HG02970 (cell line): ENCODE measurements around the gene CGNL1.

Experiments
- ATAC-seq: cut with Tn5 transposase; IDR thresholded peaks from one replicate; pipeline ENCODE4 v1.9.1; 2021; ENCODE audit warnings: mild to moderate bottlenecking, moderate library complexity, moderate number of reproducible peaks; ENCODE audit not compliant: unreplicated experiment, low FRiP score

The CGNL1 gene

GRCh38 chr15:57375827-57376695 lies at the start of gene CGNL1:
CGNL1 (plus strand) TSS chr15:57376505; CDS start chr15:57438000, 61,495 bp downstream.
- no peak for ATAC-seq

- ATAC-seq, result no peak
Measured at GRCh38 chr15:57327985-57328471, 48.3 kb upstream of the CGNL1 start.

DNA sequence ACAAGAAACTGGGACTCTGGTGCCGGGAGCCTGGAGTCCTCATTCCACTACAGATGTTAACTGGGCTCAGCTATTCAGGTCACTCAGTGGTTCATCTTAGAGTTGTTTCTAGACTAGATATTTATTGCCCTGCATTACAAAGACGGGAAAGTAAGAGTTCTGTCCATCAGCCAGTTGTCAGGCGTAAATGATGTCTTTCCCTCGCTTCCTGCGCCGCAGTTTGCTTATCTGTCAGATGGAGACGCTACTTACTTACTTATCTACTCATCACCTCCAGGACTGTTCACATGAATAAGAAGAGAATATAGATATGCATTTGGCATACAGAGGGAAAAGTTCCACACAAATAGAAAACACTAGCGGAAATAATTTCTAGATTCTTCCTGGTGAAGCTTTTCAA lies 47.8 kb upstream of the CGNL1 start:
- no peak for ATAC-seq

DNA sequence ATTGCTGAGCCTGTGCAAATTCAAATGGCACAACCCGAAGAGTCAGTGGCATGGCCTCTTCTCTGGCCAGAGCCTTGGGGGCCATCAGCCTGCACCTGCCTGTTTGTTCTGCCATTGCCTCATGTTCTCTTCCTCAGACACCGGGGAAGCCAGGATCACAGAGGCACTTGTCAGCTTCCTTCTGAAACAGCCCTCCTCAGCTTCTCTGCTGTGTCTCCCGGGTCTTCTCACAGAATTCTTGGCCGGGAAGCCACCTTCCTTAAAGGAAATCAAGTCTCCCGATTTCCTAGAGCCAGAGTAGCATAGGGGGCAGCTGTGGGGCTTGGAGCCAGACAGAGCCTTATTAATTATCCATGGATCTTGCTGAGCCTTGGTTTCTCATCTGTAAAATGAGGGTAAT lies 47.4 kb upstream of the CGNL1 start:
- no peak for ATAC-seq

DNA sequence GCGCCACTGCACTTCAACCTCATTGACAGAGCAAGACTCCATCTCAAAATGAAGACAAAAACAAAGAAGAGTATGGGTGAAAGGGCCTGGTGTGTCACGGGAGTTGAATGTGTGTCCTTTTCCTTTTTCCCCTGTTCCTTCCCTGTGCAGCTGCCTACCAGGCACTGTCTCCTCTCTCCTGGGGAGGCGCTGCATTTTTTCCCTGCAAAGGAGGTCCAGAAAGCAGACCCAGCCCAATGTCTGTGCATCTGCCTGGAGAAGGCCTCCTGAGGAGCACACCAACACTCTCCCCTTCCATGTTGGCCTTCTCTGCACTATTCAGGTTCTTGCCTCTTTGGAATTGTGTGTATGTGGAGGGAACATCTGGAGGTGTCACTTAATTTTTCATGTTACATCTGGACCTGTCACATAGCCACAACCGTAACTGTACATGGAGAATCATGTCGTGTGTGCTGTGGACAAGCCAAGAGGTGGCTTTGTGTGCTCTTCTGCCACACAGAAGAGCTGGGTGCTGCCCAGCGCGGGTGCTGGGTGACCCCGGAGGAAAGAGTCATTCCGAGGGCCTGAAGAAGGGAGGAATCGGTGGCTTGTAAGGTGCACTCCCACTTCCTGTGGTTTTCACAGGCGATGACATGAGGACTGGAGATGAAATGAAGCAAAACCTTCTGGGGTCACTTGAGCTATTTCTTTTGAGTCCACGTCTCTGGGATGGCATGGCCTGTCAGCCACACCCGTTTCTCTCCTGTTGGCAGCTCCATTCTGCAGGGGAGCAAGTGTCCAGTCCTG lies 46.5 kb upstream of the CGNL1 start:
- ATAC-seq, result no peak

- ATAC-seq, result no peak
Measured at GRCh38 chr15:57330619-57331340, 45.5 kb upstream of the CGNL1 start.

- no peak for ATAC-seq
Measured at GRCh38 chr15:57332326-57332725, 44.0 kb upstream of the CGNL1 start.

DNA sequence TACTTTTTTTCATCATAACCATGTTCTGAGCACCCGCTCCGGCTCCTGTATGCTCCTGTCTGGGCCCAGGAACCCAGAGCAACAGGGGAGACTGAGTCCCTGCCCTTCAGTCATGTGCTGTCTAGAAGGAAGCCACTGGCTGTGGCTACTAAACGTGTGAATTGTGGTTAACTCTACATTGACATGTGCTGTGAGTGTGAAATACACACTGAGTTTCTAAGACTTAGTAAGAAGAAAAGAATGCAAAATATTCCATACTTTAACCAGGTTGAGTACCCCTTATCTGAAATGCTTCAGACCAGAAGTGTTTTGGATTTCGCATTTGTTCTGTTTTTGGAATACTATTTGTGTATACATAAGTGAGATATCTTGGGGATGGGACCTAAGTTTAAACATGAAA lies 42.8 kb upstream of the CGNL1 start:
- ATAC-seq, result no peak

- ATAC-seq, result no peak
Measured at GRCh38 chr15:57334257-57334656, 42.0 kb upstream of the CGNL1 start.

- ATAC-seq, result no peak
Measured at GRCh38 chr15:57335293-57335715, 41.0 kb upstream of the CGNL1 start.

DNA sequence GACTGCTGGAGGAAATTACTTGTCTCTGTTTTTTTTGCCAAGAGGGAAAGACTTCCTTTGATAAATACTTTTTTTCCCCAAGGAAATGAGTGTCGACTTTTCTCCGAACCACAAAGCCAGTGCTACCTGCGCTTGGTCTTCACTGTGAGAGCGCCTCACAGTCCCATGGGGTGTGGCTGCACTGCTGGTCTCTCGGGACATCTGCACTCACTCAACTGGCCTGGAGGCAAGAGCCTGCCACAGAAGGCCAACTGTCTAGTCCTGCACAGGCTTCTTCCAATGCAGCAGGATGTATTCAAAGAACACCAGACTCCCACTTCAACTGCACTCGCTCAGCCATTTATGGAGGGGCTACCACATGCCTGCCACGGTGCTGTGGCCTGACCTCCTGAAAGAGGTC lies 40.6 kb upstream of the CGNL1 start:
- no peak for ATAC-seq

DNA sequence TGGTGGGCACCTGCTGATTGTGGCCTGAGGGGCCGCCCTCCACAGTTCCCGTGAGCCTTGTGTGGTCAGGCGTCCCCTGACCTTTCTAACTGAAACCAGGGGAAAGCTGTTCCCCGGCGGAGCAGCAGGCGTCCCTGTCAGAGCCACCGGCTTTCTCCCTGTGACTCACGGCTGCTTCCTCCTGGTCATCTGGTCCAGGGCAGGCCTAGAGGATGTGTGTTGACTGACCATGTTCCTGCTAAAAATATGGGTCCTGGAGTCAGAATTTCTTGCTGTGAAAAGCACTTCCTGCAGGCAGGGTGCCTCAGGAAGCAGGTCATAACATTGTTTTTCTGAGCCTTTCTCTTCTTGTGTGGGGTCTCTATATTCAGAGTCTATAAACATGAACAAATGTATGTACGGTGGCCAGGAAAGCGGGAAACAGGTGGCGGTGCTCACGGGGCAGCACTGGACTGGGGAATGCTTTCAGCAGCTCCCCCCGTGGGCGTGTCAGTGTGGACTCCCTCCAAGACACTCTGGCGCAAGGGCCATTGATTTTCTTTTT lies 38.4 kb upstream of the CGNL1 start:
- ATAC-seq, result no peak

- no peak for ATAC-seq
Measured at GRCh38 chr15:57339321-57339720, 37.0 kb upstream of the CGNL1 start.

DNA sequence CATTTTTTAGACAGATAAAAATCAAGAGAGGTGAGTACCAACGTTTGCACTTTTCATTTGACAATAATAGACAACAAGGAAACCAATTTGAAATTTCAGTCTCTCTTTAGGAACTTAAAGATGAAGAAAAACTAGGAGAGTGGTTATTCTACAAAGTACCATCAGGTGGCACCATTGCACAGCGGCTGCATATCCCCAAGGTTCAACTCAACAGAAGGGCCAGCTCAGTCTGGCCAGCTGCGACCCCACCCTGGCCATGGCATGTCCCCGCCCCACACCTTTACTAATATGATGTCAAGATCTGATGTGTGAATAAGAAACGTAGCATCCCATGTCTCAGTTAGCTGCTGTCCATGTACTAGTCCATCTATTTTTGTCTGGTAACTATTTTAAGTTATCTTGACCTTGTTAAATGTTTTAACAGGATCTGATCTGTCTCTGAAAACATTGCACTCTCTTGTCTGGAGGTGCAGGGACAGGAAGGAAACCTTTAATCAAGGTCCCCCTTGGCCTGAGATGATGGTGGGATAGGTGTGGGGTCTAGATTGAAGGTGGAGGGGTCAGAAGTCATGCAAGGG lies 35.5 kb upstream of the CGNL1 start:
- ATAC-seq, result no peak

- no peak for ATAC-seq
Measured at GRCh38 chr15:57343048-57343447, 33.3 kb upstream of the CGNL1 start.

- ATAC-seq, result no peak
Measured at GRCh38 chr15:57343498-57343897, 32.8 kb upstream of the CGNL1 start.

- no peak for ATAC-seq
Measured at GRCh38 chr15:57344282-57344681, 32.0 kb upstream of the CGNL1 start.

GRCh38 chr15:57345584-57345983 lies 30.7 kb upstream of the CGNL1 start:
- ATAC-seq, result no peak

- no peak for ATAC-seq
Measured at GRCh38 chr15:57348081-57348480, 28.2 kb upstream of the CGNL1 start.
